ENCODE data around the gene ZNF362. TPM values are rescaled to one million over a fixed set of nuclear protein-coding genes. Genes with fewer than 3 reads are reported as not detected.

The ZNF362 gene
- total and polyA plus RNA-seq, 12 donors = 7.8 to 37.3 (median 23.8) TPM

DNA sequence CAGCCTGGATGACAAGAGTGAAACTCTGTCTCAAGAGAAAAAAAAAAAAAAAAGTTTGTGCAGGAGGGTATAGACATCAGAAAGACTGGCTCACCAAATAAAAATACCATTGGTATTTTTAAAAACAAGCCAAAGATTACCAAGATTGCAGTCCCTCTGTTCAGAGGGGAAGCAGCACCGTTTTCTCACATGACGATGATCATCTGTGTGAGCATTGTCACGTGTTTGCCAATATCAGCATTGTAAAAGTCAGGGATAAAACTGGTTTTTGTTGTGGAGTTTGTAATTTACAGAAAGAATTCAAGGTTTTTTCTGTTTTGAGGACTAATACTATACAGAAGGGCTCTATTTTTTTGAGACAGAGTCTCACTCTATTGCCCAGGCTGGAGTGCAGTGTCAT lies 26.5 kb downstream of the ZNF362 start:
- Histone ChIP-seq H3K9me3 (replicated peaks in 1 of 3) (no peaks in the 10 kb centered on the region), H3K4me3 (no peak overlapping the region), H3K27me3 (no peaks in the 10 kb centered on the region), H3K36me3 (replicated peaks in 1 of 2) (peaks cover 0 to 44% of the 10 kb centered on the region in 2 donors), H3K4me1 (replicated peaks in 1 of 2) (peaks cover 0 to 19% of the 10 kb centered on the region in 2 donors), H3K27ac (no peak overlapping the region)
- no peak for DNase-seq
- TF ChIP-seq, protein P1, sequence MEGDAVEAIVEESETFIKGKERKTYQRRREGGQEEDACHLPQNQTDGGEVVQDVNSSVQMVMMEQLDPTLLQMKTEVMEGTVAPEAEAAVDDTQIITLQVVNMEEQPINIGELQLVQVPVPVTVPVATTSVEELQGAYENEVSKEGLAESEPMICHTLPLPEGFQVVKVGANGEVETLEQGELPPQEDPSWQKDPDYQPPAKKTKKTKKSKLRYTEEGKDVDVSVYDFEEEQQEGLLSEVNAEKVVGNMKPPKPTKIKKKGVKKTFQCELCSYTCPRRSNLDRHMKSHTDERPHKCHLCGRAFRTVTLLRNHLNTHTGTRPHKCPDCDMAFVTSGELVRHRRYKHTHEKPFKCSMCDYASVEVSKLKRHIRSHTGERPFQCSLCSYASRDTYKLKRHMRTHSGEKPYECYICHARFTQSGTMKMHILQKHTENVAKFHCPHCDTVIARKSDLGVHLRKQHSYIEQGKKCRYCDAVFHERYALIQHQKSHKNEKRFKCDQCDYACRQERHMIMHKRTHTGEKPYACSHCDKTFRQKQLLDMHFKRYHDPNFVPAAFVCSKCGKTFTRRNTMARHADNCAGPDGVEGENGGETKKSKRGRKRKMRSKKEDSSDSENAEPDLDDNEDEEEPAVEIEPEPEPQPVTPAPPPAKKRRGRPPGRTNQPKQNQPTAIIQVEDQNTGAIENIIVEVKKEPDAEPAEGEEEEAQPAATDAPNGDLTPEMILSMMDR (IDR thresholded peaks at IDR 0.05) = no peak
- no peak for TF ChIP-seq POLR2A (IDR thresholded peaks at IDR 0.05)
- WGBS, 4 donors = 79 to 88% (median 85%) methylated on average over 3 of the region's 3 CpGs
- intact Hi-C loops (cut with DNase I) = no loop called here

DNA sequence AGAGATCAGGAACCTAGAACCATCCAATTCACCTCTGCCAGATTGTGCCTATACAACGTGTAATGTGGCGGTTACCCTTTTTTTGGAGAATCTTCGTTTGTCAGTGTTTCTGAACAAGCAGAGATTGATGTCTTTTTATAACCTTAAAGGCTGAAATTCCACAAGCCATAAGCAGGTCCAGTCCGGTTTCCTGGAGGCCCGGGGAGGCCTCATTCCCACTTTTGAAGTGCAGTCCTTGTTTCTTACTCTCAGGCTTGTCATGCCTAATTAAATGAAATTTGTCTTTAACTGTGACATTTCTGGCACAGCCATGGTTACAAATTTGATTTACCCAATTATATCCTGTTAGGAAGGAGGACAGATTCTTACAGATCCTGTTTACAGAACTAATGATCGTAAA lies 27.8 kb downstream of the ZNF362 start:
- Histone ChIP-seq H3K4me1 (replicated peaks in 1 of 2) (peaks cover 0 to 19% of the 10 kb centered on the region in 2 donors), H3K4me3 (no peak overlapping the region), H3K36me3 (replicated peaks in 1 of 2) (peaks cover 0 to 44% of the 10 kb centered on the region in 2 donors), H3K27me3 (no peaks in the 10 kb centered on the region), H3K9me3 (replicated peaks in 1 of 3) (no peaks in the 10 kb centered on the region), H3K27ac (no peak overlapping the region)
- intact Hi-C loops (cut with DNase I) = no loop called here
- 75 to 89% (median 84%) methylated on average over 6 of the region's 6 CpGs for WGBS, 4 donors
- no peak for DNase-seq
- TF ChIP-seq POLR2A (IDR thresholded peaks at IDR 0.05) = no peak
- TF ChIP-seq, protein P1 (IDR thresholded peaks at IDR 0.05) = no peak

GRCh38 chr1:33286451-33287185 lies 30.3 kb downstream of the ZNF362 start:
- Histone ChIP-seq H3K27me3 (no peaks in the 10 kb centered on the region), H3K9me3 (replicated peaks in 1 of 3) (no peaks in the 10 kb centered on the region), H3K4me3 (no peak overlapping the region), H3K36me3 (replicated peaks in 1 of 2) (peaks cover 0 to 21% of the 10 kb centered on the region in 2 donors), H3K27ac (peak overlapping the region in 1 of 5 donors; percentile 26), H3K4me1 (replicated peaks in 1 of 2) (peaks cover 0 to 19% of the 10 kb centered on the region in 2 donors)
- TF ChIP-seq, protein P1 (IDR thresholded peaks at IDR 0.05) = no peak
- TF ChIP-seq POLR2A (IDR thresholded peaks at IDR 0.05) = no peak
- intact Hi-C loops (cut with DNase I) = no loop called here
- WGBS, 4 donors = 73 to 80% (median 76%) methylated on average over 8 of the region's 8 CpGs
- DNase-seq = peak in 1 of 7 donors; percentile 8

GRCh38 chr1:33287317-33287716 lies 31.0 kb downstream of the ZNF362 start:
- no peaks in the 10 kb centered on the region for H3K9me3 ChIP-seq (replicated peaks in 1 of 3)
- H3K27ac ChIP-seq = peak overlapping the region in 1 of 5 donors; percentile 26
- no peak for TF ChIP-seq POLR2A (IDR thresholded peaks at IDR 0.05)
- TF ChIP-seq, protein P1 (IDR thresholded peaks at IDR 0.05) = no peak
- DNase-seq = peak in 1 of 7 donors; percentile 9
- H3K27me3 ChIP-seq = no peaks in the 10 kb centered on the region
- H3K4me1 ChIP-seq (replicated peaks in 1 of 2) = peaks cover 0 to 19% of the 10 kb centered on the region in 2 donors
- WGBS, 4 donors = 72 to 84% (median 77%) methylated on average over 2 of the region's 2 CpGs
- intact Hi-C loops (cut with DNase I) = no loop called here
- peaks cover 0 to 14% of the 10 kb centered on the region in 2 donors for H3K36me3 ChIP-seq (replicated peaks in 1 of 2)
- no peak overlapping the region for H3K4me3 ChIP-seq

All from adrenal gland (tissue), 12 donors.